GM10248 (cell line): Measurements from ENCODE around the gene SPTSSB.

Source experiments
- CTCF ChIA-PET: fragments of 300-600 bp; sonication (Branson Sonifier 250); formaldehyde crosslinking; extraction: SDS; loops from one replicate; lab custom pipeline; 2021; ENCODE audit warnings: antibody characterized with exemption; lab: Yijun Ruan, JAX
- POLR2A ChIA-PET: fragments of 350-650 bp; sonication (Branson Sonifier 250); formaldehyde crosslinking; extraction: SDS; loops from one replicate; lab custom pipeline; 2020; ENCODE audit warnings: antibody characterized with exemption; lab: Yijun Ruan, JAX
- DNase-seq: peaks from one replicate; pipeline ENCODE4 v3.0.0; 2012; ENCODE audit errors: extremely low spot score
- CTCF ChIP-seq: IDR thresholded peaks from 2 replicates; pipeline ENCODE4 v1.5.1; 2012; ENCODE audit warnings: mild to moderate bottlenecking, low read depth; ENCODE audit errors: extremely low read depth, missing control alignments, control extremely low read depth

The SPTSSB gene

GRCh38 chr3:161345023-161345422 is 26.3 kb downstream of the SPTSSB start:
- CTCF ChIA-PET: interaction anchor here (0.7 kb wide), 1 partner anchor 18 kb away, joined by 3 read pairs; no protein-coding TSS in a partner anchor
- no peak for TF ChIP-seq CTCF
- DNase-seq: no peak
- POLR2A ChIA-PET: no interaction called here

GRCh38 chr3:161343986-161344385 is 27.3 kb downstream of the SPTSSB start:
- no peak for TF ChIP-seq CTCF
- ChIA-PET POLR2A (no interaction called here), CTCF (no interaction called here)
- no peak for DNase-seq

- CTCF ChIA-PET: interaction anchor here (1.5 kb wide), 1 partner anchor 8 kb away, joined by 5 read pairs; no protein-coding TSS in a partner anchor
- no peak for DNase-seq
- no peak for TF ChIP-seq CTCF
- POLR2A ChIA-PET: no interaction called here
Measured at GRCh38 chr3:161343540-161343939, 27.8 kb downstream of the SPTSSB start.

- ChIA-PET POLR2A (no interaction called here), CTCF (interaction anchor here (1.5 kb wide), 1 partner anchor 9 kb away, joined by 5 read pairs; no protein-coding TSS in a partner anchor)
- no peak for DNase-seq
- TF ChIP-seq CTCF: no peak
Measured at GRCh38 chr3:161342629-161343028, 28.7 kb downstream of the SPTSSB start.

GRCh38 chr3:161339517-161340500 is 31.5 kb downstream of the SPTSSB start:
- DNase-seq: no peak
- ChIA-PET CTCF (no interaction called here), POLR2A (no interaction called here)
- no peak for TF ChIP-seq CTCF

- no peak for DNase-seq
- ChIA-PET POLR2A (no interaction called here), CTCF (interaction anchor here (1.3 kb wide), 1 partner anchor 15 kb away, joined by 3 read pairs; no protein-coding TSS in a partner anchor)
- TF ChIP-seq CTCF: no peak
Measured at GRCh38 chr3:161337311-161337710, 34.0 kb downstream of the SPTSSB start.
